Skeletal muscle satellite cell (primary cell): ENCODE results near the gene BTBD3.

ENCODE experiments used
- H3K27me3 ChIP-seq: 2 replicates; pipeline ENCODE4 v1.7.0; 2013; ENCODE audit warnings: low read length; ENCODE audit not compliant: control insufficient read depth, insufficient read depth
- H3K36me3 ChIP-seq: 2 replicates; pipeline ENCODE4 v1.7.0; 2013; ENCODE audit warnings: mild to moderate bottlenecking, control low read depth, low read length; ENCODE audit not compliant: insufficient read depth
- H3K4me1 ChIP-seq: 2 replicates; pipeline ENCODE4 v1.7.0; 2013; ENCODE audit warnings: low read length; ENCODE audit not compliant: control insufficient read depth, insufficient read depth
- H3K4me2 ChIP-seq: 2 replicates; pipeline ENCODE4 v1.7.0; 2013; ENCODE audit warnings: mild to moderate bottlenecking, low read length
- H3K4me3 ChIP-seq: 2 replicates; pipeline ENCODE4 v1.7.0; 2013; ENCODE audit warnings: low read length
- H3K9ac ChIP-seq: 2 replicates; pipeline ENCODE4 v1.7.0; 2013; ENCODE audit warnings: mild to moderate bottlenecking, low read depth, low read length, moderate library complexity
- H3K9me3 ChIP-seq: replicated peaks from 2 replicates; pipeline ENCODE4 v1.7.0; 2013; ENCODE audit warnings: mild to moderate bottlenecking, control low read depth, low read length

BTBD3 gene

GRCh38 chr20:11919581-11919980 is 1.9 kb downstream of the BTBD3 start:
- Histone ChIP-seq H3K4me3 (peak overlapping the region; percentile 5), H3K9ac (no peak overlapping the region), H3K4me1 (peaks cover 18% of the 10 kb centered on the region), H3K4me2 (peak overlapping the region; percentile 65), H3K9me3 (no peaks in the 10 kb centered on the region), H3K27me3 (no peaks in the 10 kb centered on the region), H3K36me3 (peaks cover 23% of the 10 kb centered on the region)

- peaks cover 18% of the 10 kb centered on the region for H3K4me1 ChIP-seq
- no peaks in the 10 kb centered on the region for H3K27me3 ChIP-seq
- H3K4me3 ChIP-seq = no peak overlapping the region
- H3K4me2 ChIP-seq = no peak overlapping the region
- no peak overlapping the region for H3K9ac ChIP-seq
- H3K36me3 ChIP-seq = peaks cover 28% of the 10 kb centered on the region
- no peaks in the 10 kb centered on the region for H3K9me3 ChIP-seq
Measured at GRCh38 chr20:11920083-11920482, 2.4 kb downstream of the BTBD3 start.

DNA sequence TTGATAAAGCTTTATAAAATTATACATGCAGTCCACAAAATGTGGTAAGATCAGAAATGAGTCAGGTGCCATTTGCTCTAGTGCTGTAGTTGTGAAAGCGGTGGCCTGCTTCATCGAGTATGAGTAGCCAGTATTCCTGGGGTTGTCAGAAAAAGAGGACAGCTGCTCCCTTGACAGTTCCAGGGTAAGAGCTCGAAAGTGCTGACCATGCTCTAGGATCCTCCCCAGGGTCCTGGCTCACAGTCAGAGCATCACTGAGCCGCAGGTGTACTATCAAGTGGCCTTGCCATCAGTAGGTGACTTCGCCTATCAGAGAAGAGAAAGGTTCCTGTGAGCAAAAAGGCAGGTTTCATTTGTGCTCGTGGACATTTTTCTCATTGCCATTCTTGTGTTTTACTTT is 3.6 kb downstream of the BTBD3 start:
- H3K9ac ChIP-seq = no peak overlapping the region

GRCh38 chr20:11922561-11922960 is 4.9 kb downstream of the BTBD3 start:
- H3K9ac ChIP-seq = no peak overlapping the region
- no peaks in the 10 kb centered on the region for H3K9me3 ChIP-seq
- peaks cover 29% of the 10 kb centered on the region for H3K36me3 ChIP-seq
- peaks cover 18% of the 10 kb centered on the region for H3K4me1 ChIP-seq
- no peak overlapping the region for H3K4me3 ChIP-seq
- H3K4me2 ChIP-seq = no peak overlapping the region
- H3K27me3 ChIP-seq = no peaks in the 10 kb centered on the region

More for the DNA sequence above, 3.6 kb downstream of the BTBD3 start:
- Histone ChIP-seq H3K4me2 (no peak overlapping the region), H3K9me3 (no peaks in the 10 kb centered on the region), H3K27me3 (no peaks in the 10 kb centered on the region), H3K36me3 (peaks cover 29% of the 10 kb centered on the region), H3K4me1 (peaks cover 18% of the 10 kb centered on the region), H3K4me3 (no peak overlapping the region)

GRCh38 chr20:11924923-11925322 is 7.2 kb downstream of the BTBD3 start:
- no peak overlapping the region for H3K9ac ChIP-seq
- no peaks in the 10 kb centered on the region for H3K4me1 ChIP-seq
- no peak overlapping the region for H3K4me2 ChIP-seq
- H3K36me3 ChIP-seq = peaks cover 35% of the 10 kb centered on the region
- H3K4me3 ChIP-seq = no peak overlapping the region
- no peaks in the 10 kb centered on the region for H3K27me3 ChIP-seq
- no peaks in the 10 kb centered on the region for H3K9me3 ChIP-seq

- Histone ChIP-seq H3K9ac (no peak overlapping the region), H3K4me1 (no peaks in the 10 kb centered on the region), H3K4me3 (no peak overlapping the region), H3K36me3 (peaks cover 32% of the 10 kb centered on the region), H3K9me3 (no peaks in the 10 kb centered on the region), H3K27me3 (no peaks in the 10 kb centered on the region), H3K4me2 (no peak overlapping the region)
Measured at GRCh38 chr20:11926292-11926998, 8.8 kb downstream of the BTBD3 start.

DNA sequence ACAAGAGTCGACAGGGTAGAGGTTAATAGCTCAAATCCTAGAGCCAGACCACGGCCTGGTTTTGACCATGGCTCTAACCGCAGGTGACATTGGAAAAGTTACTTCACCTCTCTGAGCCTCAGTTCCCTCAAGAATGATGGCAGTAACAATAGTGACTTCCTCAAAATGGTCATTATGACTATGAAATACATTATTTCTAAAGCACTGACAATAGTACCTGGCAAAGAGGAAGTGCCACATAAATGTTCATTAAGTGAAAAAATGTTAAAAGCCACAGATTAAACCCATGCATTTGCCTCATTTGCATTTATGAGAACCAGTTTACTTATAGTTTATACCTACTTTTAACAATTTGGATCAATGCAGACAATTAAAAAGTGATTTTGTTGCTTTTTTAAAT is 12.3 kb downstream of the BTBD3 start:
- no peak overlapping the region for H3K4me3 ChIP-seq
- H3K9me3 ChIP-seq = no peaks in the 10 kb centered on the region
- H3K4me2 ChIP-seq = no peak overlapping the region
- H3K36me3 ChIP-seq = peaks cover 8% of the 10 kb centered on the region
- H3K4me1 ChIP-seq = no peaks in the 10 kb centered on the region
- no peak overlapping the region for H3K9ac ChIP-seq
- H3K27me3 ChIP-seq = no peaks in the 10 kb centered on the region

DNA sequence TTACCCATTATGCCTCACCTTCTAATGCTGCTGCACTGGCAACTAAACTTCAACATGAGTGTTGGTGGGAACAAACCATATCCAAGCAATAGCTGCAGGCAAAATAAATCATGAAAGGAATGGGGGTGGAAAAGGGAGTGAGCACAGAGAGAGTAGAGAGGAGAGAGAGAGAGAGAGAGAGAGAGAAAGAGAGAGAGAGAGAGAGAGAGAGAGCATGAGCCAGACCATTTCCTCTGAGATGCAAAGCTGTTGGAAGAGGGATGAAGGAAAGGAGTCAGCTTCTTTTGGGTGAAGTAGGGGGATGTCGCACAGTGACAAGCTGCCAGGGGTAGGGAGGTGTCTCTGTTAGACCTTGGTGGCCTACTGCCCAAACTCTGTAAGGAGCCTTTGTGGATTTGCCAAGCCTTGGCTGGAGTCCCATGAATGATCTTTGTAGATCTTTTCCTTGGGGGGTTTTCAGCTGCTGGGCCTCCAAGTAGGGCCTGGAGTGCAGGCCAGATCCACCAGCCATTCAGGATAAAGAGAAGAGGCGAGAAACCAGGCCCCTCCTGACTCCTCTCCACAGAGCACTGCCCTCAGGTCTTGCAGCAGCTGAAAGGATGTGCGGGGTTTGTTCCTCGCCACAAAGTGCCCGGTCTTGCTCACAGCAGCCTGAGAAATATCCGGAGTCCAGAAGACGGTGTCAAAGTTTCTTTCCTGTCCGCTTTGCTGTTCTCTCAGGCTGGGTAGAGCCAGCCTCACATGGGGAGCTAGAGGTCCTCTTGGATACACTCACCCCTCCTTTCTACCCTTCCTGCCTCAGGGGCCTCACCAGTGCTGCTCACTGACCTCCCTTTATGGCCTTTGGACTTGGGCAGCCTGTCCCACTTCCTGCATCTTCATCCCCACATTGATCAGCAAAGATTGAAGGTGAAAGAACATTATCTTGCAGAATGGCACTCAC is 17.8 kb downstream of the BTBD3 start:
- Histone ChIP-seq H3K9me3 (no peaks in the 10 kb centered on the region), H3K27me3 (no peaks in the 10 kb centered on the region), H3K4me2 (no peak overlapping the region), H3K36me3 (no peaks in the 10 kb centered on the region), H3K4me3 (no peak overlapping the region), H3K4me1 (no peaks in the 10 kb centered on the region), H3K9ac (no peak overlapping the region)

- Histone ChIP-seq H3K4me3 (no peak overlapping the region), H3K9me3 (no peaks in the 10 kb centered on the region), H3K27me3 (no peaks in the 10 kb centered on the region), H3K4me2 (no peak overlapping the region), H3K4me1 (no peaks in the 10 kb centered on the region), H3K9ac (no peak overlapping the region), H3K36me3 (no peaks in the 10 kb centered on the region)
Measured at GRCh38 chr20:11936157-11936556, 18.5 kb downstream of the BTBD3 start.

- Histone ChIP-seq H3K4me2 (no peak overlapping the region), H3K9me3 (no peaks in the 10 kb centered on the region), H3K9ac (no peak overlapping the region), H3K27me3 (no peaks in the 10 kb centered on the region), H3K36me3 (no peaks in the 10 kb centered on the region), H3K4me3 (no peak overlapping the region), H3K4me1 (no peaks in the 10 kb centered on the region)
Measured at GRCh38 chr20:11937230-11937629, 19.5 kb downstream of the BTBD3 start.

- H3K9me3 ChIP-seq = no peaks in the 10 kb centered on the region
- H3K36me3 ChIP-seq = no peaks in the 10 kb centered on the region
- H3K4me2 ChIP-seq = no peak overlapping the region
- H3K9ac ChIP-seq = no peak overlapping the region
- no peaks in the 10 kb centered on the region for H3K4me1 ChIP-seq
- no peak overlapping the region for H3K4me3 ChIP-seq
- H3K27me3 ChIP-seq = no peaks in the 10 kb centered on the region
Measured at GRCh38 chr20:11941593-11942246, 24.0 kb downstream of the BTBD3 start.
